Dermis microvascular lymphatic vessel endothelial cell (primary cell): Measurements from ENCODE around the gene IAH1. TPM values are rescaled to one million over a fixed set of nuclear protein-coding genes. Genes with fewer than 3 reads are reported as not detected.
"Not testable (repeated sequence)": the region's sequence is repeated elsewhere in the genome, so short reads cannot be mapped to it uniquely, and the experiment has no call there.

Experiments
- DNase-seq, 2 donors: peaks; one replicate each; pipeline versions ENCODE4 v3.0.0 to v3.0.0-alpha.2; 2010; ENCODE audit warnings: low read depth in 2 of 2
- total RNA-seq: library from RNA; depleted of rRNA; stranded (reverse); fragments of >200 nt; gene quantifications from 2 replicates; pipeline ENCODE4 v1.2.1, GENCODE V29; 2014

The IAH1 gene
- total RNA-seq, 1 donor from 2014 or later: 38.3 TPM

DNA sequence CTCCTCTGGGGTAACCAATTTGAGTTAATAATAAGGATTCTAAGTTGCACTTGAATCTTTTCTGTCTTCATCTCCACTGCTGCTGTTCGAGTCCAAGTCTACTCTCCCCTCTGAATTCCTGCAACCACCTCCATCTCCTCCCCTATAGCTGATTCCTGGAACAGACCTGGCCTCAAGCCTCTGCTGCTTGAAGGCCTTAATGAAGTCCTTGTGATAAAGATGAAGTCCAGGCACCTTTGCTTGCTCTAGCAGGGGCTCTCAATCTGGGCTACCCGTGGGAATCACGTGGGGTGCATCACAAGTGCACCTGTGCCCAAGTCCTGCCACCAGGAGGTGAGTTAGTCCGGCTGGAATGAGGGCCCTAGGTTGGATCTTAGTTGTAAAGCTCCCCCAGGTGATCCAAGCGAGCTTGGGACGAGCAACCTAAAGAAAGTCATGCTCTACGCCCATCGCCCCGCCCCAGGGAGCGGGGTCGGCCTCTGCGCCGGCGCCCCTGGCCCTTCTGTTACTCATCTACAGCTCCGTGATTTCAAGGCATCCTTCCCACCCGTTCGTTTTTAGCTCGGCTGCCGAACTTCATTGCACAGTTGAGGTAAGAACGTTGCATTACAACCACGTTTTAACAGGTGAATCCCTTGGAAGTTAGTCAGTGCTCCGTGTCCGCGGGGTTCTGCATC is 905 bp upstream of the IAH1 start:
- DNase-seq: peak in 1 of 2 donors; percentile 25

GRCh38 chr2:9473985-9474360 is 378 bp upstream of the IAH1 start:
- peak in 1 of 2 donors; percentile 39 for DNase-seq

GRCh38 chr2:9477914-9478313 is 3.6 kb downstream of the IAH1 start:
- DNase-seq: no peak

- no peak for DNase-seq
Measured at GRCh38 chr2:9478526-9478925, 4.2 kb downstream of the IAH1 start.

GRCh38 chr2:9480157-9480556 is 5.8 kb downstream of the IAH1 start:
- no peak for DNase-seq

- DNase-seq: no peak
Measured at GRCh38 chr2:9483107-9483506, 8.8 kb downstream of the IAH1 start.

DNA sequence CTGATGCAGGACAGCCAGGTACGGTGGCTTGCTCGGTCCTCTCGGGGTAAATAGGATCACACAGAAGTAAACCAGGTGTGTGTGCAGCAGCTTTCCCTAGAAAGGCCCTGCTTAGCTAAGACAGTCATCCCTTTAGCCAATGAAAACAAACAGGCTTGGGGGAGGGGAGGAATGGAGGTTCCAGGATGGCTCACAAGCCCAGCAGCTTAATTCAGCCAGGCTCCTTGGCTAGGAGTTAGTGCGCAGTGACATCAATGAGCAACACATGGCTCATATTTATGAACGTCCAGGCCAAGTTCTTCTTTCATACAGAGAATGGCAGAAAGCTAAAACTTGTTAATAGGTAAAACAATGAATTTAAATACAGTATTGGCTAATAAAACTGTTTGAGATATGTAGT is 10.2 kb downstream of the IAH1 start:
- DNase-seq: no peak

DNA sequence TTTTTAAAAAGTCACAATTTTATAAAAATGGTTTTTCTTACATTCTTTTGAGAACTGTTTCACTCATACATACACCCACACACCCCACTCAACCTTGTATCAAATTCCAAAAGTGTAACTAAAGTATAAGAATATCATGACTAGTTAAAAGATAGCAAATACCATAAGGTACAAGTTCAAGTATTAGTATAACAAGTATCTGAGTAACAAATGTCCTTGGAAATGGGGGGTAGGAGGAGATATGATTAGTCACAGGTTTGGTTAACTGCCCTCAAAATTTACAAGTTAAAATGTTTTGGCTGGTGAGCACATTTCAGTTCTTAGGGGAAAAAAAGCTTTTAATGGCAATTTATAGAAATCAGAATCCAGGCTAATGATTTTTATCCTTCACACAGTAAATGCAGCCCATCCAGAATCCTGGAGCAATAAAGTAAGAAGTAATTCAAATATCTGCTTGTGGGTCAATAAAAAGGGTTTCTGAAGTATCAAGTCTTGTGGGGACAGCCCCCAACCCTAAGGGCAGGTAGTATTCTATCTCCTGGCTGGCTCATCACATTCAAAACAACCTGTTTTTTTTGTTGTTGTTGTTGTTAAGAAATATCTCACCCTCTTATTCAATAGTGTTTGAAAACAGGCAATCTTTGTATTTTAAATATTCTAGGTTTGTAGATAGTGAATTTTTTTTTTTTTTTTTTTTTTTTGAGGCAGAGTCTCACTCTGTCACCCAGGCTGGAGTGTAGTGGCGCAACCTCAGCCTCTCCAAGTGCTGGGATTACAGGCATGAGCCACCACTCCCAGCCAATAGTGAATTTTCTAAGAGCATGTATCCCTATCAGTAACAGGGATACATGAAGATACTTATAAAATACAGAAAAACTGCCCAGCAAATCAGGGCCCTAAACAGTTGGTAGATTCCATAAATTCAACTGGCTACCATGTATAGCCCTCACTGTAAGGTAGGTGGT is 14.5 kb downstream of the IAH1 start:
- no peak for DNase-seq

- no peak for DNase-seq
Measured at GRCh38 chr2:9490789-9491188, 16.4 kb downstream of the IAH1 start.

- DNase-seq: no peak
Measured at GRCh38 chr2:9492927-9493326, 18.6 kb downstream of the IAH1 start.

GRCh38 chr2:9493478-9493877 is 19.1 kb downstream of the IAH1 start:
- no peak for DNase-seq

DNA sequence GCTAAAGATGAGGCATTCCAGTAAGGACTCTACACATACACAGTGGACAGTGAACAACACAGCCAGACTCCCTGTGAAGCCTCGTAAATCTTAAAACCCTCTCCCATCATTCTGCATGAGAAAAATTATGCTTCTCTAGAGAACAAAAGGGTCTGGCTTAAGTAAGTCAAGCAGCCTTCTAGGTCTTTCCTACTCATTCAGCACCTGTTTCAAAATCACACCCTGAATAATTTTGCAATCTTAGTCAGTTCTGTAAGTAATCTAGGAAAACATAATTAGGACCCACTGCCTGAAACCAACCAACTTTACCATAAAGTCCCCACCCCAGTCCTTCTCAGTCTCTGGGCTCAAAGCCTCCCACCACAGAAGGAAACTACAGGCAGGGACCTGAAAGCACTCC is 19.7 kb downstream of the IAH1 start:
- no peak for DNase-seq

- DNase-seq: no peak
Measured at GRCh38 chr2:9497017-9497416, 22.7 kb downstream of the IAH1 start.

DNA sequence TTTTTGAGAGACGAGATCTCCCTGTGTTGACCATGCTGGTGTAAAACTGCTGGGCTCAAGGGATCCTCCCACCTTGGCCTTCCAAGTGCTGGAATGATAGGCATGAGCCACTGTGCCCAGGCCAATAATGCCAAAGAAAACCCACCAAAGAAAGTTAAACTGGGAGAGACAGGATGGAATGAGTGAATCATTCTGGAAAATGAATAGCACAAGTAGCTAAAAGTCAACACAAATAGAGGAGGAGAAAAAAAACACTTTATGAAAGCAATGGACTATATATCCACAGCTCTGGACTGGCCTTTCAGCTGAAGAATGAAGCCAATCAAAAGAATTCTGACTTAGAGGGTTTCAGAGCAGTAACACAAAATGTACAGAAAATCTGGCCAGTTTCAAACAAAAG is 23.9 kb downstream of the IAH1 start:
- DNase-seq: peak; percentile 29 to 56

GRCh38 chr2:9508931-9509330 is 34.6 kb downstream of the IAH1 start:
- no peak for DNase-seq

GRCh38 chr2:9513946-9514345 is 39.6 kb downstream of the IAH1 start:
- DNase-seq: not testable (repeated sequence)

DNA sequence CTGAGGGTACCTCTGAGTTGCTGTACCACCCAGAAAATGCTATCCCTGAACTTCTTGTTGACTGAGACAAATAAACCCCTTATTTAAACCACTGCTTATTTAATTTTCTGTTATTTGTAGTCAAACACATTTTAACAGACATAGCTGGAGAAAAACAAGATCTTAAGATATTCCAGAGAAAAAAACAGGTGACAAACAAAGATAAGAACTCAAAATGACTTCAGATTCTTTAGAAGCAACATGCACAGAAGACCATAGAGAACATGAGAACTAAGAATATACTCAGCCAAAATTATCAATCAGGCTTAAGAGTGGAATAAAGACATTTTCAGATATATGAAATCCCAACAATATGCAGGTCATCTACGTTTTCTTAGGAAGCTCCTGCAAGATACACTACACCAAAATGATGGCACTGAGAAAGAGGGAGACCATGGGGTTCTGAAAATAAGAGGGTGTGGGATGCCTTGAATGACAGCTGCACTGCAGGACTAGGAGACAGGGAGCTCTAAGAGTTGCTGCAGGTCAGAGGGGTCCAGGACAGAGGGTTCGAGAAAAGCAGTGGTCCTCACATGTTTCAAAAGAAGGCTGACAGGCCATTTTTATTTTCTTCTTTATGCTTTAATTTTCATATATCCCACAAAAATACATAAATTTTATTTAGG is 42.9 kb downstream of the IAH1 start:
- DNase-seq: no peak

DNA sequence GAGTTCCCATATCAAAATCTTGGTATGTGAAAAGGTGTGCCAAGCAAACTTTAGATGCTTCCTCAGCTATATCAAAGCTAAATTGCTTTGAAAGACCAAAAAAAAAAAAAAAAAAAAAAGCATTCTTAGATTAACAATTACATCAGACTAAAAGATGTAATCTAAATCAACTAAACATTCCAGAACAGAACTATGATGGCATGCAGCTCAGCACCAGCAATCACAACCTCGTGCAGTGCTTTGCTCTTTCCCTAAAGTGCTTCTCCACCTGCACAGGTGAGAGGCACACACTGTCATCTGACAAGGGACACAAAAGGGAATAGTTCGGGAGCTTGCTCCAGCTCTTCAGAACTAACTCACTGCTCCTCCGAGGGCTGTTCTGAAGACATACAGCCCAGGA is 43.8 kb downstream of the IAH1 start:
- no peak for DNase-seq

GRCh38 chr2:9518780-9519179 is 44.4 kb downstream of the IAH1 start:
- DNase-seq: no peak

DNA sequence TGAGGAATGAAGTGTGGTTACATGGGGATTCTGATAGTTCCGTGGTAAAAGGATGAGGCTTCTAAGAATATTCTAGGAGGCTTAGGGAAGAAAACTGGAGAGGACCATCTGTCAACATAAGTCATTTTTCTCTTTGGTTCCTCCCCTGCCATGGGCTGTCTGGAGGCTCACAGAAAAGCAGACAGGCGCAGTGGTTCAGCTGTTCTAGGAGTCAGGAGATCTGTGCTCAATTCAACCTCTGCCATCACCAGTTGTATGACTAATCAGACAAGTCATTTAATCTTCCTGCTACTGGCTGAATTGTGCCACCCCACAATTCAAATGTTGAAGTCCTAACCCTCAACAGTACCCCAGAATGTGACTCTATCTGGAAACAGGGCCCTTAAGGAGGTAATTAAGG is 44.9 kb downstream of the IAH1 start:
- no peak for DNase-seq

GRCh38 chr2:9524291-9524690 is 49.9 kb downstream of the IAH1 start:
- DNase-seq: no peak

GRCh38 chr2:9525266-9525665 is 50.9 kb downstream of the IAH1 start:
- DNase-seq: no peak
